Activated naive CD4-positive, alpha-beta T cell treated with anti-CD3 and anti-CD28 coated beads, Interleukin-2, amount 50 U/mL, for 16 hours (primary cell): ENCODE results near the gene BUB3.

ENCODE experiments used
- DNase-seq: peaks from one replicate; pipeline ENCODE4 v3.0.0-alpha.2; 2020

The BUB3 gene

DNA sequence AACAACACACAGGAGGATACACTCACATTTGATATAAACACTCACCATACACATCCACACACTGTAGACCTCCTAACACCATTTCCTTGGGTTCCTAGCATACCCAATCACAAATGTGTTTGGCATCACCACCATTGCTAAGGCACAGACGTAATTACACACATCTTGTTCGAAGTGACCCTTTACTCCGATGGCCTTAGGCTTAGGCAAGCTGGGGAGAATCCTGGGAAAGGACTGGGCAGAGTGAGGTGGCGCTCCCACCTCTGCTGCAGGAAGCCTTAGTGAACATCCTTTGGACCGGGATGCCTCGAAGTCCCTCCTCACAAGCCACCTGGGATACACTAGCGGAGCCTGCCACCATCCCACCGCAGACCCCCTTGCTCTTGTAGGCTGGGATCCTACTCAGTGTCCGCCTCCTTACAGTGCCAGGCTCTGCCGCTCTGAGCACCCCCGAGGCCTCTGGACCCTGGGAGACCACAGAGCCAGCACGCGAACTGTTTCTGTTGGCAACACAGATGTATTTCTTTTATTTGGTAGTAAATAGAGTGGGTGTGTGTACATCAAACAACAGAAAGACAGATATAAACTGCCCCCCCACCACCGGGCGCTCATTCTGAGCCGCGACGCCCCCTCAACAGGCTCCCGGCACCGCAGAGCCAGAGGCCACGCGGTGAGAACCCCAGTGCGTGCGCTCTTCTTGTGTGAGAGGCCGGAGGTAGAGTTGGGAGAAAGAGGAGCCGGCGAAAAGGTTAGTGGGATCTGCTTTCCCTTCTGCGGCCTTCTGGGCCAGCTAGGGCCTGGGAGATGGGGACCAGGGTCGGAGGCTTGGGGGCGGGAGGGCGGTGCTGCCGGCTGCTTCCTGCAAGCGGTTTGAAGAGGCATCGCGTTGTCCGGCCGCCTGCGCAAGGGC lies 12.2 kb upstream of the BUB3 start:
- no peak for DNase-seq

DNA sequence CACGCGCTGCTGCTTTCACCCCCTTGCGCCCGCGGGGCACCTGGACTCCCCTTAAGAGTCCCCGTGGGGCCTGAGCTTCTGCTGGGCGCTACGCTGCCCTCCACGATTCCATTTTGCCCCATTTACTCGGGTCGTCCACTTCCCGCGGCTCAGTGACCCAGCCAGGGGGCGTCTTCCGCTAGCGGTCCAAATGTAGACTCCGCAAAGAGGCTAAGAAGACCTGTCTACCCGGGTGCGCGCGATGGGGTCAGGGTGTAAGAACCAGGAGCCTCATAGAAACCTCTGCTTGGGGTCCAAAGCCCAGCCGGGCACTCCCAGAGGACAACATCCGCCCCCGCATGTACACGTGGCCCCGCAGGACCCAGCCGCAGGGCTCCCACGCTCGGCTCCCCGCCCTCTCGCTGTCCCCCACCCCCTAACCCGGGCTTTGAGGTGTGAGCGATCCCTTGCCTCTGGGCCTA lies 11.5 kb upstream of the BUB3 start:
- no peak for DNase-seq

DNA sequence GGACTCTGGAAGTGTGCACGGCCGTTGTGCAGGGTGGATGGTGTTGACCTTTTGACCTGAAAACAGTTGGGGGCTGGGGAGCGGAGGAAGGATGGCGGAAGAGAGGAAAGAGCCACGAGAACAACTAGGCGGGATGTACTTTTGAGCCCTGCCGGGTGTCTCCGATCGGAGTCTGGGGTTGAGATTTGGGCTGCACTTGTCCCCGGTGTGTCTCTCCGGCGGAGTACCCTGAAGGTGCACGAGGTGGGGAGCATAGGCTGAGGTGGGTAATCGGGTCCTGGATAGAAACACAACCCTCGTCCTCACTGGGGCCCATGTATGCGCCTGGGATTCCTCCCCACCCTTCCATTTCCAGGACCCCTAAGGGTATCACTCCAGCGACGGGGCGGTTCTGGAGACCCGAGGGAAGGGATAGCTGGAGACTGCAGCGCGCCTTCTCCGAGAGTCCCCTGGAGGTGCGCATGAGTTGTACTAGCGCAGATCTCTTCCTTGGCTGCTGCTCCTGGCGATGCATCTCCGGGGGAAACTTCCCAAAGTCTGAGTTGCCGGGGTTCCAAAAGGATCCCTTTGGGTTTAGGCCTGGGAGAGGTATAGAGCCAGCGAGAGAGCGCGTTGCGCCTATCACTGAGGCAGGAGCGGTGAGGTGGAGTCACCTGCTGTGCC lies 10.9 kb upstream of the BUB3 start:
- no peak for DNase-seq

DNA sequence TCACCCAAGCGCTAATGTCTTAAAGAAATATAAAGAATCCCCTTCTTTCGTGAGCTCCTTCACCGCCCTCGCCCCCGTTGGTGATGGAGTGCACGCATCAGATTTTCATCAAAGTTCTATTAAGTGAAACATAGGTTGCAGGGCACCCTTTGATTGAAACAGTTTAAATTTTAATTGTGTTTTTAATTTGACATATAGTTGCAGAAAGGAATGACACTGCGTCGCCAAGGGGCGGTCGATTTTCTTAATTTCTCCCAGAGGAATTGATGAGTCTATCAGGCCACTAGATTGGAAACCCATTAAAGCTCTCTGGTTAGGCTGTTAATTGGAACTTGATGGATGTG lies 10.4 kb upstream of the BUB3 start:
- DNase-seq: no peak

DNA sequence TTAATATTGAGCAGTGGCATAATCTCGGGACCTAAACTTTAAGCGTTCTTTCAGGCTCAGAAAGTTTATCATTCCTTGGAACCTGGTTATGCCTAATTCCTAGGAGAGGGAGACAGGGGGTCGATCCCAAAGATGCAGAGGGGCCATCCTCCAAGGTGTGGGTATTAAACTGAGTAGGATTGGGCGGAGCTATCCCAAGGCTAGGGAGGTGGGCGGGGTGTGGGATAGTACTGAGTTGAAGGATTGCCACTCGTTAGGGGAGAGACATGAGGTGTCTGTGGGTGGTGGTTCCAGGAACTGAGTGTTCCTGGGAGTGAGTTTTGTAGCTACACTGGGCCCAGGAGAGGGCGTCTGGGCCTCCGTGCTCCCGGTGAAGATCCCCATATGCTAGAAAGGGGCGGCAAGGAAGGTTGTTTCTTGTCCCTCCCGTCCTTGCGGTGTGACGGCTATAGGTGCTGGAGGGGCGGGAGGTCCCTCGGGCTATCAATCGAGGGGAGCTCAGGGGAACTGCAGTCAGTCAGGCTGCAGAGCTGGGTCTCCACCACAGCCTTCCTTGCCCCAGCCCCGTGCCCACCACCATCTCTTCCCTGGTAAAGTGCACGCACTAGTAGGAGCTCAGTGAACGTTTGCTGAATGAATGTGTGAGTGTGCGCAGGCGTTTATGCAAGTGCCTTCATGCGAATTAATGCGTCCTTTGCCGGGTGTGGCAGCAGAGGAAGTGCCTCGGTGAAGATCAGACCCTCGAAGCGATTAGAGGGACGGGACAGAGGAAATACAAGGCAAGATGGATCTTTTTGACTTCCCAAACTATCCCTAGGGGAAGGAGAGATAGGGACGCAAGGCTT lies 9.3 kb upstream of the BUB3 start:
- peak; percentile 18 for DNase-seq

DNA sequence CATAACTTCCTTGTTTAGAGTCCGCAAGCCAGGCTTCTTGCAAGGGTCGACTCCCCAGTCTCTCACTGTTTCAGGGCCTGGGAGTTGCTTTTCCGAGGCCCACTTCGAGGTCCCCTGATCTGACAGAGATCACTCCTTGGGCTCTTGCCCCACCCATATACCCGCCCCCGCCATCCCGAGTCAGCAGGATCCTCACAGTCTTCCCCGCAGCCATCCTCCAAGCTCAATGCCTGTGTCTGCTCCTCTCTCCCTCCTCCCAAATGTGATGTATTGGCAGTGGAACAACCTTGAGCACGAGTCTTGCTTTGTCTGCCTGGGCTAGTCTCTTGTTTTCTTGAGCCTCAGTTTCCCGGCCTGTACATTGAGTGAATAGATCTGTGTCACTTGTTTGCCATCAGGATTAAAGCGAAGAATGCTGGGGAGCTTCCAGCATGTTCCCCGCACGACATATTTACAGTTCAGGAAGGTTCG lies 8.6 kb upstream of the BUB3 start:
- no peak for DNase-seq

DNA sequence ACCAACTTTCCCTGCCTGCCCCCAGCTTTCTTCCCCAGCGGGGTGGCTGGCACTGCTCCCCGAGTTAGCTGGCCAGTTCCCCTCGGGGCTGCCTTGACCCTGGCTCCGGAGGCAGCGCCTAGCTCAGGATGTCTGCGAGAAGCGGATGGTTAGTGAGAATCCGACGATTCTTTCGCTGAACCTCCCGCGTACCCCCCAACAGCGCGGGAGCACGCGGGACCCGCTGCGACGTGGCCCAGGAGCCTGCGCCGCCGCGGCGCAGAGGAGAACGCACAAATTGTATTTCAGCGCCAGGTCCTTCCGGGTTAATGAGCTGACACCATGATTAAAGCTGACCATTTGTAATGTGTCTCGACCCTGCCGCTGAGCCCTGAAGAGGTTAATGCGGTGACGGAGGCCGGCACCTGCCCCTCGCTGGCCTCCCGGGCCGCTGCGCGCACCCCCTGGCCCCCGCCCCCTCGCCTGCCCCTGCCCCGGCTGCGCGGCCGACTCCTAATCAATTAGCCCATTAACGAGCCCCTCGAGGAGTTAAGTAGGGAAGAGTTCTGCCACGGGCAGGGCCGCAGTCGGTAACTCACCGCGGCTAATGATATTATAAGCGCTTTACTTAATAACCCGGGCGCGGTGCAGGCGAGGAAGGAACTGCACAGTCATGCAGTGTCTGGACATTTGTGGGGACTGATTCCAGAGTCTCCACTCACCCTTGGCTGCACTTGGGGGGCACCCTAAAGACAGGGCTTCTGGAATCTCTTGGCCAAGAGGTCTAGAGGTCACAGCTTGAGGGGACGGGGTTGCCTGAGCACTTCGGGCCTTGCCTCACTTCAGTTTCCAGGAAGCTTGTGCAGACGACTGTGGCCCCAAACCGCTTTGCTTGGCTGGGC lies 7.9 kb upstream of the BUB3 start:
- DNase-seq: no peak

DNA sequence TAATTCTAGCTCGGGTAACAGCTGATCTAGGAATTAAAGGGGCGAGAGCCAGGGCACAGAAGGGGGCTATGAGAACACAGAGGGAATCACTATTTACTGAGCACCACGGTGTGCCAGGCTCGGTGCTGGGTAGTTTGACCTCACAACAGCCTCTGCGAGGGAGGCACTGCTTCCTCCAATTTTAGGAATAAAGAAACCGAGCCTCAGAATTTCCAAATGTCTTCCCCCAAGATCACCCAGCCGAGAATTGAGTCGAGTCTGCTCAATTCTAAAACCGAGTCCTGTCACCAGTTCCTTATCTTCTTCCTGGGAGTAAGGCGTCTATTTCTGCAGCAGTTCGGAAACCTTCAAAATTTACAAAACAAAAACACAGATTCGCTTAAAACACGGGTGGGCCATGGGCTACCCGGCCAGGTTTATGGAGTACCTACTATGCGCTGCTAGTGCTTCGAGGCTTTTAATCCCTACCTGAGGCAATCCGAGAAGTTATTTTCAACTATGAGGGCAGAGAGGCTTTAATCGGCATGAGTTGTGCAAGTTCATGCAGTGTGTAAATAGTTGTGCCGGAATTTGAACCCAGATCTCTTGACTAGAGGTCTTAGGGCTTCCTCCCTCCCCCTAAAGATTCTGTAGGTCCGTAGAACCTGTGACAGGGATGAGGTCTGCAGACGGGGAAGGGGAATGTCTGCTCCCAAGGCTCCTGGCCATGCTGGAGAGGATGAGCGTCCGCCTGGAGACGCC lies 7.1 kb upstream of the BUB3 start:
- no peak for DNase-seq

DNA sequence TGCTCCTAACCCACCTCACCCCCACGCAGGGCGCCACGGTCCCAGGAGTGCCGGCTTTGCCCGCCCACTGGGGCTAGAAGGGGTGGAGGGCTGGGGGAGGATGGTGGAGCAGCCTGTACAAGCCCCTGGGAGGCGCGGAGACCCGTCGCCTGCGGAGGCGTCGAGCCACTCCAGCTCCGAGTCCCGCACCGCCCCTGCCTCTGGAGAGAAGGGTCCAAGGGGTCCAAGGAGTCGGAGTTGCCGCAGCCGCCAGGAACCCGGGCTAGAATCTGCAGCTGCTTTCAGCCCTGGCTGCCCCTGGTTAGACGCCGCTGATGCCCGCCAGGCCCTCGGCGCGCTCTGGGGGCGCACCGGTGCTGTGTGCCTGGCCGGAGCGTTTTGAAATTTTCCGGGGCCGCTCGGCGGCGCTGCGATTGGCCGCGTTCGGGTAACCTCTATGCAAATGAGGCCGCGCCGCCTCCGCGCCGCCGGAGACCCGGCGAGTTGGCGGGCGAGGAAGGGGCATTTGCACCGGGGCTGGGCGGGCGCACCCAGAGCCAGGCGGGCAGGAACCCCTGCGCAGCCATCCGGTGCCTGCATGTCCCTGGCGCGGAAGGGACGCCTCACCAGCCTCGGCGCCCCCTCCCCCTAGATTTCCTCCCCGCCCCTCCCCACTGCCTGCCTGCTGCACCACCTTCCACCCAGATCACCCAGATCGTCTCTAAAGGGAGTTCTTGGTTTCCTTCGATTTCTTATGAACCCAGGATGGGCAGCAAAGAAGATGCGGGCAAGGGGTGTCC lies 6.4 kb upstream of the BUB3 start, which contains the start of gene HMX2:
Gene HMX2 (plus strand): TSS at position 502 of the 779 bp plus-strand sequence. CDS start 243 bp downstream, at position 745.
- DNase-seq: peak; percentile 41

DNA sequence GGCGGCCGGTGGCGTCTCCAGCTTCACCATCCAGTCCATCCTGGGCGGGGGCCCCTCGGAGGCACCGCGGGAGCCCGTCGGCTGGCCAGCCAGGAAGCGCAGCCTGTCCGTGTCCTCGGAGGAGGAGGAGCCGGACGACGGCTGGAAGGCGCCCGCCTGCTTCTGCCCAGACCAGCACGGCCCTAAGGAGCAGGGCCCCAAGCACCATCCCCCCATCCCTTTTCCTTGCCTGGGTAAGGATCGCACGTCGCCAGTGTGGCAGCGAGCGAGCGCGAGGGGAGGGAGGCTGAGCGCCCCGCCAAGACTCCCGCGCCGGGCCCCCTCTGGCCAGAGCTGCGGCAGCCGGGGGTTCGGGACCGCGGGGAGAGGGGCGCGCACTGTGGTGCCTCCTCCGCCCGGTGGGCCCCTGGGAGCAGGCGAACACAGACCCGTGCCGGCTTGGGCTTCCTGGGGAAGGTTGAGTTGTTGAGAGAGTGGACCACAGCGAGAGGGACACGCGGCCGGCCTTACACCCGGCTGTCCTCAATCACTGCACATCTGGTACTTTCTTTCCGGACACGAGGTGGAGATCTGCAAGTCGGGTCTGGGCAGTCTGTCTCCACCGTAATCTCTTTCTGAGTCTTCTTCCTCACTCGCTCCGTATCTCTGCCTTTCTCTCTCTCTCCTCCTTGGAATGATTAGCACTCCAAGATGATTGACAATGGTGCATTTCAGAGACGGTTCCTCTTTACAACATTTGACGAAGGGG lies 5.6 kb upstream of the BUB3 start:
- DNase-seq: no peak

DNA sequence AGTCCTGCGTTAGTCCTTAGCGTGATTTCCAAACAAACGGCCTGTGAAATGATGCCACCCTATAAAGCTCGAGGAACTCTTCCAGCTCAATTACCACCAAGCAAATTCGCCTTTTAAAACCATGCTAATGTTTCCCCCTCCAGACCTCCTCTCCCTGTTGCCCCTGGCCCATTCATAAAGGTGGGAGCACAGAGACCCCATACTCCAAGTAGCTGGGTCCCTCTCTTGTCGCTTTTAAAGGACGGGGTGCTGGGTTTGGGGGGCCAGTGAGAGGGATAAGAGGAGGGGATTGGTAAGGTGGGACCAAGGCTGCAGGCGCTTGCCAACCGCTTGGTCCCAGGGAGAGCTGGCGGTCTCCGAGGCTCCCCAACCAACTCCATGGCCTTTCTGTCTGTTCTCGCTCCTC lies 5.0 kb upstream of the BUB3 start:
- peak; percentile 17 for DNase-seq

DNA sequence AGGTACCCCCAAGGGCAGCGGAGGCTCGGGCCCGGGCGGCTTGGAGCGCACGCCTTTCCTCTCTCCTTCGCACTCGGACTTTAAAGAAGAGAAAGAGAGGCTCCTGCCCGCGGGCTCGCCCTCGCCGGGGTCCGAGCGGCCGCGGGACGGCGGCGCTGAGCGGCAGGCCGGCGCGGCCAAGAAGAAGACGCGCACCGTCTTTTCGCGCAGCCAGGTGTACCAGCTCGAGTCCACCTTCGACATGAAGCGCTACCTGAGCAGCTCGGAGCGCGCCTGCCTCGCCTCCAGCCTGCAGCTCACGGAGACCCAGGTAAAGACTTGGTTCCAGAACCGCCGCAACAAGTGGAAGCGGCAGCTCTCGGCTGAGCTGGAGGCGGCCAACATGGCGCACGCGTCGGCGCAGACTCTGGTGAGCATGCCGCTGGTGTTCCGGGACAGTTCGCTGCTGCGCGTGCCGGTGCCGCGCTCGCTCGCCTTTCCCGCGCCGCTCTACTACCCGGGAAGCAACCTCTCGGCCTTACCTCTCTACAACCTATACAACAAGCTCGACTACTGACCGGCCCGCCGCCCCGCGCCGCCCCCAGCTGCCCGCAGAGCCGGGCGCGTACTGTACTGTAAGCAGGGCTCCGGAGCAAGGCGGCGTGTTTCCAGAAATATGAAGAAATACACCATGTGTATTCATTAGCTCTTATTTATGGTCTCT lies 4.5 kb upstream of the BUB3 start:
- DNase-seq: peak; percentile 68

DNA sequence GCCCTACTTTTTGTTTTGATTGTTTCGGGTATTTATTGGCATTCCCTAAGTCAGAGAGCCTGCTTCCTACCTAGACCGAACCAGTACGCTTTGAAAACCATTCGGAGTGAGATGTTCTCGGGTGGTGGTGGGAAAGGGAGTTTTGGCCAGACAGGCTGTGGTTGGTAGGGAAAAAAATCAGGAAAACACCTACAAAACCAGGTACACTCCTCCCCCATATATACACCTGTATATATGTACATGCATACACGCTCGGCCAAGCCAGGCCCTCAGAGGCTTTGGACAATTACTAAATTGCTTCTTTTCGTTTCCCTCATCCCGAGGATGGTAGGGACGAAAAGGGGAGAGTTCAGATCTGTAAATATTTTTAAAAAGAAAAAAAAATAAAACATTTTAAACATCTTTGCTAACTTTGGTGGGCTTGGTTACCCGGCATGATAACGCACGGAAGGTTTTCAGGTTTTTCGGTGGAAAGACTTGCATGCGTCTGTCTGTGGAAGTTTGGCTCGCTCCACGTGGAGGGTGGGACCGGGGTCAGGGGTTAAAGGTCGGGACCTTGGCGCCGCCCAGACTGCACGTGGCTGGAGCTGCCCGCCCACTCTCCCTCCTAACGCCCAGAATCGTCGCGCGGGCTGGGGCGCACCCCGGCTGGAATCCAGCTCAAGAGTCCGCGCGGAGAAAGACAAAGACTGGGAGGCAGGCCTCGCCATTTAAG lies 3.8 kb upstream of the BUB3 start:
- peak; percentile 53 for DNase-seq

DNA sequence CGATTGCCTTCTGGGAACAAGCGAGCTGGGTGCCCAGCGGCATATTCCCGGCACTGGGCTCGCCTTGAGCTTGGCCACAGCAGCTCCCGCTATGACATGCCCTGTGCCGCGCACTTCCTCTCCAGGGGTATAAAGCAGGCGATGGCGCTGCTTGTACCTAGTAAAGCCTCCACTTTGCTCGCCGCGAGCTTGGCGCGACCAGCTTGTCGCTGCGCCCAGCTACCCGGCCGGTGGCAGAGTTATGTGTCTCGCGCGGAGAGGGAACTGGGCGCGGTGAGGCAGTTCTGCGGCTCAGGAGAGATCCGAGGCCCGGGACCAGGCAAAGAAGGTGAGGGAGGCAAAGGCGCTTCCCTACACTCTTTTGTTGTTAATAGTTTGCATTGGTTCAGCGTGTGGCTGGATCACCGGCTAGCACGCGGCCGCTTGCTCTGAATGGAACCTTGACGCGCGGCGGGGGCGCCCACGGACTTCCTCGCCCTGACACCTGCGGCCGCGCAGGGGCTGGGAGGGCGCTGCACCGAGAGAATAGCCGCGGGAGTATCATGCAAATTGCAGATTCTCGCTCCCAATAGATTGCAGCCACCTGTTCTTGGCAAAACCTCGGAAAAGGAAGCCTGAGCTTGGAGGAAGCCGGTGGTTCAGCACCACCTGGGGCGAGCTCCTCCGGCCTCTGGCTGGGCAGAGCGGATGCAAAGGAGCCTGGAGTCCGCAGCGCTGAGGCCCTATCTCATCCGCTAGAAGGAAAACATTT lies 3.0 kb upstream of the BUB3 start:
- peak; percentile 45 for DNase-seq

DNA sequence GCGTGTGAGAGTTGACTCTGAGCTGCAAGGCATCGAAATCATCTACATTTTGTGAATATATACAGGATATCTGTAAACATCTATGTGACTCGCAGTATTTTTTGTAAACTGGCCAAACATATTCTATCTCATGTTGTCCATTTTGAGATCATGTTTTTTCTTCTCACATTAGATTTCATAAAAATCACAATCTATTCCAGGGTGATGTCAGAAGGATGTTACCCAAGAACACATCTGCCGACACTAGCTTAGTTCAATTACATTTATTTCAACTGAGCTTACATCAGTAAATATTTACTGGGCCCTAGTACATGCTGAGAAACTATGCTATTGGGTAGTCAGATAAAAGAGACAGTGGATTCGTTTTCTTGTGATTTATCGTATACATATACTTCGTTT lies 2.5 kb upstream of the BUB3 start:
- DNase-seq: no peak

DNA sequence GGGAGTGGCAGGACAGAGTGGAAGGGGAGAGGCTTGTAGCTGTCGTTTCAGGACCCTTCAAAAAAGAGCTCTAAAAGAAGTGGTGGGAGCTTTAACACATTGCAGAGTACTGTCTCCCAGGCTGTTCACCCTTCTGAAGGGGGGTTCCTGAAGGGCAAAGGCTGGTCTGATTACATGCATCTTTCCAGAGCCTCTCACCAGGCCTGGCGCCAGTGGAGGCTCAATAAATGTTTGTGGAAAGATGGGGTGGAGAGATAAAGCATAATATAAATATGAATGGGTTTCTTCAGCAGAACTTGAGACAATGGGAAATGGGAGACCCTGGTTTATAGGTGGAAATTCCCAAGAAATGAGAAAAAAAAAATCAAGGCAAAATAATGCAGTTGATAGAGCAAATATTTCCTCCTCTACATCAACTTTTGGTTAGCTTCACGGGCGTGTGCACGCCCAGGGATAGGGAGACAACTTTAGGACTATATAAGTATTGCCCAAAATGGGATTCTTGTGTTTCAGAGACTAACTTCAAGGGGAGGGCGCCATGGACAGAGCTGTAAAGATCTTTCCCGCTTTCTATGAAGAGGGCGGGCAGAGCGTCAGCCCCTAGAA lies 613 bp upstream of the BUB3 start:
- DNase-seq: no peak
